Fibroblast of skin of left quadriceps (primary cell): Measurements from ENCODE around the gene MKRN2OS.
A peak's percentile ranks its signal among the peaks of the same experiment; 100 is the strongest.
"Not testable (repeated sequence)": the region's sequence is repeated elsewhere in the genome, so short reads cannot be mapped to it uniquely, and the experiment has no call there.

ENCODE experiments used
- DNase-seq, 2 experiments: peaks; one replicate each; pipeline ENCODE4 v3.0.0-alpha.2; 2013; ENCODE audit warnings: low read depth in 2 of 2

MKRN2OS gene

DNA sequence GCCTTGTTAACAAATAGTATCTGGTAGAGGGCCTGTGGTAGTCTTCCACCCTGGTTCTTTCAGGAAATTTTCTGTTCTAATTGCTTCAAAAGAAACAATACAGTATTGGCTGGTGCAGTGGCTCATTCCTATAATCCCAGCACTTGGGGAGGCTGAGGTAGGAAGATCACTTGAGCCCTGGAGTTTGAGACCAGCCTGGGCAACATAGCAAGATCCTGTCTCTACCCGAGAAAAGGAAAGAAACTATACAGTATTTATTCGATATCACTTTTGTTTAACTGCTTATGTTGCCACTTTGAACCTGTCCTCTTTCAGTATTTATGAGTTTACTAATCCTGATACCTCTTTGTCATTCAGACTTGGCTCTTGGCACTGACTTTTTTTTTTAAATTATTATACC lies 16.1 kb upstream of the MKRN2OS start:
- no peak for DNase-seq

DNA sequence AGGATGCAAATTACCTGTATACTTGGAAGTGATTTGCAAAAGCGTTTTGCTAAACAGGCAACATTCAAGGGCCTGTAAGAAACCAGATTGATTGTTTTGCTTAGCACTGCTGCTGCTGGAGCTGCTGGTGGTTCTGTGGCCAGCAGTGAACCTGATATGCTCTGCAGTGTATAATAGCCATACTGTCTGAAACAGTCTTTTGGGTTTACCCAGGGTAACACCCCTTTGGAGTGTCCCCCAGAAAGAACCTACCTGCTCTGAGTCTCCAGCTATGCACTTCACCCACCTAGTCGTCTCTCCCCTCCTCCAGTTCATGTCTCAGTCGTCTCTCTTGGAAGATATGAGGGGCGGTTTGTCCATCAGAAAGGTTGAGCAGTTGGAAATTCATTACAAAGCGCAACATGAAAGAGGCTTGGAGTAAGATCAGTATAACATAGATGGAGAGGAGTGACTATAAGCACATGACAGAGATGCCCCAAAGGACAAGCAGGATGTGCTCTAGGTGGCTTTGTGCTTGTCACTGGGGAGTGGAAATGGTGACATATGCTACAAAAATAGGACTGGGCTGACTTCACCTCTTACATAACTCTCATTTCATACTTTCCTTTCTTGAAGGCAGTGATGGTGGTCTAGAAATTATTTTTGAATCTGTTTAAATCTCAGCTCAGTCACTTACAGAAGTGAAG lies 15.3 kb upstream of the MKRN2OS start:
- no peak for DNase-seq

DNA sequence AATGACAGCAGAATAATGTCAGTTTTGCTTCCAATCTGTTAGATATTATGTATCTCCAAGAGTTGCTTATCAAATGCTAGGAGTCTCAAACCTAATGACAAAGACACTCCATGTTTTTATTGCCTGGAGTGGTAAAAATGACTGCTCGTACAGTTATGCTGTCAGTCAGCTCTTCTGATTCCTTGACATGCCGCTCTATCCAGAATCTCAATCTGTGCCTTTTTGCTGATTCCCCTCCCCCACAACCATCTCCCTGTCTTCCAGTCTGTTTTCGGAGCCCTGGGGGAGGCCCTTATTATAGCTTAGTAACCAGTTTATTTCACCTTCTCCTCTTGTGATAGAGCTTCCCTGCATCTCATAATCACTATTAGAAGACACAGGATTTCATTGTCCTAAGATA lies 14.2 kb upstream of the MKRN2OS start:
- DNase-seq, result no peak

DNA sequence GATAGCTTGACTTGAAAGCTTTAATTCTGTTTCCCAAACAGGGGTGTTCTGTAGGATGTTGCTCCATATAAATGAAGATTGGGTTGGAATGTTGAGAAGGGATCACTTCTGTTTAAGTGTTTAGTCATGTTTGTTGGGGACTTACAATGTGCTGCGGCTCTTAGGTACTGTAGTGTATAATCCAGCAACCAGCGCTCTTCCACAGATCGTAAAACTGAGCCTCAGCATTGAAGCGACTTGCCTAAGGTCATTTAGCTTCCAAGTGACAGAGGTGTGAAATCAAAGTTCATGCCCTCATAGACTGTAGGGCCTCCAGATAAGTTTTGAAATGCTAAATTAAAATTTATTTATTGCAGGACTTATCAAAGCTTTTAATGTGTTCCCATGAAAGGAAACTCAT lies 13.4 kb upstream of the MKRN2OS start:
- DNase-seq, result no peak

DNA sequence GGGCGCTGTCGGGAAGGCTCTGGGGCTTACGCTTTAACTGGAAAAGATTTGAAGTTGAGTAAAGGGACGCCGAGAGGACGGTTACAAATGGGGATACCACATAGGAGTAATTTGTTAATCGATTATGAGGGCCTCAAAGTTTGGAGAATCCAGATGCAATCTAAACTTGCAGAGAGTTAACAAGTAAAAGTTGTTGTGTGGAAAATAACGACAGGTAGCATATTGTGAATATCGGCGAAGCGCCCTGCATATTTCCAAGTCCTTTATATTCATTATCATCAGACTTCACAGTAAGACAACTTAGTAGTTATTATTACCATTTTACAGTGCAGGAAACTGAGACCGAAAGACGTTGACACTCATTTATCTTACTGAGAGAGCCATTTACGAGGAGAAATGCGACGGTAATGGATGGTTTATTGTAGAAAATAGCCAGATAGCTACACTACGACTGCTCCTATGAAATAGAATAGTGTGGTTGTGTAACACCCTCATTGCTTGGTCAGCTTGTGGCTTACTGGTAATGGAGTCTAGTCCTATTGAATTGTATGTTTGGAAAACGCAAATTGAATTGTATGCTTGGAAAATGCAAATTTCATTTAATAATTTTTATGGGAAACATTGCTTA lies 12.3 kb upstream of the MKRN2OS start:
- no peak for DNase-seq

DNA sequence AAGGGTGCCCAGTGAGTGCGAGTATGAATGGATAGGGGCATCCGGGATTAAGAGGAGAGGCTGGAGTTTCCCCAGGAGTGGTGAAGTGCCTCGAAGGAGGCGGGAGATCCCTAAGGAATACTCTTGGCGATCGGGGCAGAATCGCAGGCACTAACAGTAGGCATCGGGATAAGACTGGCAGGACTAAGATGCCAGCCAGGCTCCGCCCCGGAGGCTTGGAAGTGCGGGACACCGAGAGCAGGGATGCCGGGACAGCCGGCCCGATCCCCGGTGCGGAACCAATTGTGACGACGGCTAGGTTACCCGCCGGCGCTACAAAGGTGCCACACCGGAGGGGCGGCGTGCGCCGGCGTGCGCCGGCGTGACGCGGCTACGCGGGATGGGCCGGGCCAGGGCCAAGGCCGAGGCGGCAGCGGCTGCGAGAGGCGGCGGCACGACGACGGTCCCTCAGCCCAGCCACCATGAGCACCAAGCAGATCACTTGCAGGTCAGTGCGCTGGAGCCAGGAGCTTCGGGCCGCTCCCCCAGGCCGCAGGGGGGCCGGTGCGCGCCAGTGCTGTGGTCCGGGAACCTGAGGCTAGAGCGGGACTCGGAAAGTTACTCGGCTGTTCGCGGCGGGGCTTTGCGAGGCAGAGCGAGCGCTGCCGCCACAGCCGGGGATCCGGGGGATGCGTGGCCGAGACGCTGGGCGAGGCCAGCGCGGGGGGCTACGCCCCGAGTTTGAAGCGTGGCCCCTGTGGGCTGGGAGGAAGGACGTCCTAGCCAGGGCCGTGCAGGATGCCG lies 11.6 kb upstream of the MKRN2OS start, which contains the start of gene MKRN2:
MKRN2 (plus strand) TSS at position 398 of the 783 bp plus-strand sequence; CDS start at position 462, 64 bp downstream.
- peak; percentile 67 to 72 for DNase-seq

DNA sequence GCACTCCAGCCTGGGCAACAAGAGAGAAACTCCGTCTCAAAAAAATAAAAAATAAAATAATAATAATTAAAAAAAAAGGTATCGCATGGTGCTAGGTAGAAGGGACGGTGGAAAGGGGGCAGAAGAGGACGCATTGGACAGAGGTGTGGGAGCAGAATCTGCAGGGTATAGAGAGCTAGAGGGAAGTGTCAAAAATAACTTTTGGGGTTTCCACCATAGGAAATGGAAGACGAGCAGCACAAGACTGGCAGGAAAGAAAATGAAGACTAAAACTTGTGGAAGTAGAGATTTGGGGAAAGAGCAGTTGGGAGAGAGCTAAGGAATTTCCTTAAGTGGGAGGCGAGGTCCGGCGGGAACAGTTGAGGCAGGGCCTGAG lies 11.0 kb upstream of the MKRN2OS start:
- no peak for DNase-seq

DNA sequence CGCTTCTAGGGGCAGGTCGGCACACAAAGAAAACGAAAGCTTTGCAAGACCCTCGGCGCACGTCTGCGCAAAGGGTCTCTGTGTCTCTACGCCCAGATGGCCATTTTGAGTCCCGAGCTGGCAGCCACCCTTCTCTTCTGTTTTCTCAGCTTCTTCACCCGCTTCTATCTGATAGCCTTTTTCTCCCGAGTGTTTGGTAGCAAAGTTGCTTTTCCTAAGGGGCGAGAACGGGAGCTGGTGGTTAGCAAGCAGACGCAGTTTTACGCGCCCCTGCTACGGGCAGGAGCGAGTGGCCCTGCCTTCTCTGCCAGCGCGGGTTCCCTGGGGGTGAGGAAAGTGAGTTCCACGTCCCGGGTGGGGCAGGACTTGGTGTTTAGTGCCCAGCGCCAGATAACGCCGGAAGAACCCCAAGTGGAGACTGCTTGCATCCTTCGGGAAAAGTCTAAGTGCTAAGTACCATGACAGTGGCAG lies 8.7 kb upstream of the MKRN2OS start:
- no peak for DNase-seq

DNA sequence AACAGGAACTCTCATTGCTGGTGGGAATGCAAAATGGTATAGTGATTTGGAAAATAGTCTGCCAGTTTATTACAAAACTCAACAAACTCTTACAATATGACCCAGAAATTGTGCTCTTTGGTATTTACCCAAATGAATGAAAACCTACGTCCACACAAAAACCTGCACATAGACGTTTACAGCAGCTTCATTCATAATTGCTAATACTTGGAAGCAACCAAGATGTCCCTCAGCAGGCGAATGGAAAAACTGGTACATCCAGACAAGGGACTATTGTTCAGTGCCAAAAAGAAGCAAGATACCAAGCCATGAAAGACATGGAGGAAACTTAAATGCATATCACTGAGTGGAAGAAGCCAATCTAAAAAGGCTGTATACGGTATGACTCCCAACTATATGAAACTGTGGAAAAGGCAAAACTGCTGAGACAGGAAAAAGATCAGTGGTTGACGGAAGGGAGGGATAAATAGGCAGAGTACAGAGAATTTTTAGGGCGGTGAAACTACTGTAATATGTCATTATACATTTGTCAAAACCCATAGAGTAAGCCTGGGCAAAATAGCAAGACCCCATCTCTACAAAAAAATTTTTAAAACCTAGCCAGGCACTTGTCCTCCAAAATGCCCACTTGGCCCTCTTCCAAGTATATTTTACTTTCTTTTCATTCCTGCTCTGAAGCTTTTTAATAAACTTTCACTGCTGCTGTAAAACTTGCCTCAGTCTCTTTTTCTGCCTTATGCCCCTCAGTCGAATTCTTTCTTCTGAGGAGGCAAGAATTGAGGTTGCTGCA lies 4.9 kb upstream of the MKRN2OS start:
- DNase-seq, result no peak

DNA sequence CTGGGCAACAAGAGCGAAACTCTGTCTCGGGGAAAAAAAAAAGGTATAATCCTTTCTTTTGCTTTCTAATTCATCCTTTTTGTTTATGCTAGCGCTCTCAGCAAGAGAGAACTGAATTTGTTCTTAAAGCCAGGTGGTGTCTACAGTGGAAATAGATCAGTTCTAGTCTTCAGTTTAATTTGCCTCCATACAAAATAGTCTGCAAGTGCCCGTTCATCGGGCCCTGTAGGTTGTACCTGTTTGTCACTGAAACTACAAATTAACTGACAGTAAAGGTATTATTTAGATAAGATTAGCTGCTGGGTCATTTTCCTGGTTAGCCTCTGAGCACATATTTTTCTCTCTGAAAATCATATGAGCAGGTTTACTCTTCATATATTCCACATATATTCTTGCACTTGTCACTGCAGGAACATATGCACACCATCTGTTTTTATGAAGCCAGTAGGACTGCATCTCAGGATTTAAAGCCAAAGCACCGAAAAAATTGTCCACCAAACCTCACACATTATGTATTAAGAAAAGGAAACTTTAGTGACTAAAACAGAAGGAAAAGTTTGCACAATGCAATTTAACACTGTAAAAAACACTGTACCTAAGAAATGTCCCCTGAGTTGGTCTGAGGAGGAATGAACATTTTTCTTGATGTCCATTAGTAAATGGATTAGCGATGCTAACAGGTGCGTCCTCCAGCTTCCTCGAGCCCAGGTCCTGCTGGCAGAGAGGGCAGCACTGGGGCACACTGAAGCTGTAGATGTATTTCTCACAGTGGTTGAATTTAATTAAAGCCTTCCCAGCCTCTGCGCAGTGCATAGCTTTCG lies 437 bp downstream of the MKRN2OS start:
- no peak for DNase-seq

DNA sequence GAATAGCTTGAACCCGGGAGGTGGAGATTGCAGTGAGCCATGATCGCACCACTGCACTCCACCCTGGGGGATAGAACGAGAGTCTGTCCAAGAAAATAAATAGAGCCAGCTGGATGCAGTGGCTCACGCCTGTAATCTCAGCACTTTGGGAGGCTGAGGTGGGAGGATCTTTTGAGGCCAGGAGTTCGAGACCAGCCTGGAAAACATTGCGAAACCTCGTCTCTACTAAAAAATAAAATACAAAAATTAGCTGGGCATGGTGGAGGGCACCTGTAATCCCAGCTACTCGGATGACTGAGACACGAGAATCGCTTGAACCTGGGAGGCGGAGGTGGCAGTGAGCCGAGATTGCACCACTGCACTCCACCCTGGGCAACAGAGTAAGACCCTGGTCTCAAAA lies 1.8 kb downstream of the MKRN2OS start:
- DNase-seq, result not testable (repeated sequence)

DNA sequence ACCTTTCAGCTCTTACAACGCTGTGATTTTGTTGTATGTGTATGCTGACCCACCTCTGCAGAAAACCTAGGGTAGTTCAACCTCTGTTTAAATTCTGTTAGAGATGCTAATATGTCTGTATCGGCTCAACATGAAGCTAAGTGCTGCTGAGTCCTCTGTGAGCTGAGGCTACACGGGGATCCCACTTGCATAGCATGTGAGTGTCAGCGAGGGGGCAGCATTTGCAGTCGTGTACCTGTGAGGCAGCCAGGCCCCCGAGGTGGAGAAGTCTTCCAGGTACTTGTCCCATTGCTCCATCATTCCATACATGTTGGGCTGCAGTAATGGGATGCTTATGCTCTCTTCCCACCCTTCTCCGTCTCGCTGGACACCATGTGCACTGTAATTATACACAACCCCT lies 3.7 kb downstream of the MKRN2OS start:
- no peak for DNase-seq

DNA sequence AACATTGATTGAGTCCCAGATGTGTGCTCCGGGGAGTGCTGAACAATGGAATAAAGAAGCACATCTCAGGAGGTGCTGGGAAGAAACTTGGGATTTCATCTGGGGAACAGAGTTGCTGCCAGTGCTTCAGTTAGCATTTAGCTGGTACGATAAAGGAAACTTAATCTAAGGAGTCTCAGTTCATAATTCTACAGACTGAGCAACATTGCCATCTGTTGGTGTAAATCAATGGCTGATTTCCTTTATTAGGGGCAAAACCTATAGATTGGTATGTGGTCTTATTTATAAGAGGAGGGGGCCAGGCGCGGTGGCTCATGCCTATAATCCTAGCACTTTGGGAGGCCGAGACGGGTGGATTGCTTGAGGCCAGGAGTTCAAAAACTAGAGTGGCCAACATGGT lies 8.9 kb downstream of the MKRN2OS start:
- DNase-seq, result no peak

DNA sequence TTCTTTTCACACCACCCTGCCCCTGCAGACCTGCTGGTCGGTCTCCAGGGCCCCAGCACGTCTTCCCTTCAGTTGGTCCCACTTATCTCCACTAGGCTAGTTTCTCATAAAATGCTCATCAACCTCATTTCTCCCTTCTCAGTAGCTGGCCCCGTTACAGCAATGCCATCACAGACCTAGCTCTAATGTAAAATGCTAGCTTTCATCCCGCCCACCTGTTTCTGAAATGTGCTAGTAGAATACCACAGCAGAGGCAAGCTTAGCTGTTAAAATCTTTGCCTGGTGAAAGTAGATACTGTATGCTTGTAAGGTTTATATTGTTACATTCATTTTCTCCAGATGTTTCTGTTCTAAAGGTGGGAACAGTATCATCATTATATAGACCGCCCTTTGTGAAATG lies 13.1 kb downstream of the MKRN2OS start:
- DNase-seq, result no peak

DNA sequence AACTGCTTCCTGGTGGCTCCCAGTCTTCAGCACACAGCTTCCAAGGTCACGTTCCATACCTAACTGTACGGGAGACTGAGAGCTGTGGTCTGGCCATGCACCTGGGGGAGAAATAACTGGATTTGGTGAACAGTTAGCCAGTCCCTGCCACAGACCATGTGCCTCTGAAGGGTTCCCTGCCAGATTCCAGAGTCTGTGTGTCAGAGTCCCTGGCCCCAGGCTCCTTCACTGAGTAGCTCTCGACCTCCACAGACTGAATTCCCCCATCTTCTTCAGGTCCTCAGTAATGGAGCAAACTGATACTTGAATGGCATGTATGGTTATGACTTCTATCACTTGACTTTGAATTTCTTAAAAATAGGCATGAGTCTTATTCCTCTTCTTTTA lies 17.5 kb downstream of the MKRN2OS start:
- no peak for DNase-seq

DNA sequence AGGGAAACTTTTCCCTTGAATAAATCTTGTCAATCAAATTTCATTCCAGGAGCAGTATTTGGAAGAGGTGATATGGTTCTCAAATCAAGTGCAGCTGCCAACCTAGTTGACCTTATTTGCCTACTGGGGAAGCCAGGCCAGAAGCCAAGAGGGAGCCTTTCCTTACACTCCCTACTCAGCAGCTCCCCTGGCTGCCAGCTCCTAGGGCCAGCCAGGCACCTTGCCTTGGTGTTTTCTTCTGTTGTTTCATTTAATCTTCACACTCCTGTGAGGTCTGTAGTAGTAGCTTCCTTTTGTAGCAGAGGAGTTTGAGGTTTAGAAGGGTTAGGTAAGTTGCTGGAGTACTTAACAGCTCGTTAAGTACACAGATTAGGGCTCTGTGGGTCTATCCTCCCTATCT lies 22.6 kb downstream of the MKRN2OS start:
- DNase-seq, result no peak

DNA sequence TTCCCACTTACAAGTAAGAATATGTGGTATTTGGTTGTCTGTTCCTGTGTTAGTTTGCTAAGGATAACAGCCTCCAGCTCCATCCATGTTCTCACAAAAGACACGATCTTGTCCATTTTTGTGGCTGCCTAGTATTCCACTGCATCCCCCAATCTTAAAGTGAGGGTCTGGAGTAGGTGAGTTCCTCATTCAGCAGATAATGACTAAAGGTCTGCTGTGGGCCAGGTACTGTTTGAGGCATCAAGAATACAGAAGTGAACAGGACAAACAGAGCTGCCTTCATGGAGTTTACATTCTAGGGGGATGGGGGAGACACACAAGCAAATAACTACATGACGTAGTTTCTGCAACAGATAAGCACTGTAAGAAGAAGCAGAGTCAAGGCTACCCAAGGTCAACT lies 24.3 kb downstream of the MKRN2OS start:
- no peak for DNase-seq

DNA sequence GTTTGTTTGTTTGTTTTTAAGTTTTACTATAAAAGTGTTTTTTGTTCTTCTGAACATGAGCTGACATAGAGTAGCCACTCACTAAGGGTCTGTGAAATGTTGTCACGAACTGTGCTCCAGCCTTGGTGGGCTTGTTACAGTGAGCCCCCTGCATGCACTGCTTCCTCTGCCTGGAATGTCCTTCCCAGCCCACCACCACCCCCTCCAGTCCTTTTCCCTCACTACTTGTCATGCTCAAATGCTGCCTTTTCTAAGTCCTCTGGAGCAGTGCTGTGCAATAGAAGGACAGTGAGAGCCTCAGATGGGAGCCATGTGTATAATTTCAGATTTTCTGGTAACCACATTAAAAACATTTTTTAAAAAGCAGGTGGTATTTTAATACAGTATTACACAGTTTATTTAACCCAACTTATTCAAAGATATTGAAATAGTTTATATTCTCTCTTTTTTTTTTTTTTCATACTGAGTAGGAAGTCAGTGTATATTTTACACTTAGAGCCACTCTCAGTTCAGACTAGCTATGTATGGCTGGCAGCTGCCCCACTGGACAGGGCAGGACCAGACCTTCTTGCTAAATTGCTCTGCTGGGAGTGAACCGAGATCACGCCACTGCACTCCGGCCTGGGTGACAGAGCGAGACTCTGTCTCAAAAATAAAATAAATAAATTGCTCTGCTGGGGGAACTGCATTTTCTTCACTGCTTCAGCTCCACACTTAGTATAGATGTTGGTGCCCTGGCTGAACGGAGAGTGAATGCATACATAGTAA lies 26.9 kb downstream of the MKRN2OS start:
- DNase-seq, result no peak

DNA sequence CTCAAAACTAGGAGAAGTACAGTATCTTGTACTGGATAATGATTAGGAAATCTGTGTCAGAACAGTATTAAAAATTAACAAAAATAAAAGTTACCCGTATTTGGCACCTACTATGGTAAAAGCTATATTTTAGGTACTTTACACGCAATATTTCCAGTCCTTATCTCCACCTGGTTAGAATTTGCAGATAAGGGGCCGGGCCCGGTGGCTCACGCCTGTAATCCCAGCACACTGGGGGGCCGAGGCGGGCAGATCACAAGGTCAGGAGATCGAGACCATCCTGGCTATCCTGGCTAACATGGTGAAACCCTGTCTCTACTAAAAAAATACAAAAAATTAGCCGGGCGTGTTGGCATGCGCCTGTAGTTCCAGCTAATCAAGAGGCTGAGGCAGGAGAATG lies 28.4 kb downstream of the MKRN2OS start:
- no peak for DNase-seq

DNA sequence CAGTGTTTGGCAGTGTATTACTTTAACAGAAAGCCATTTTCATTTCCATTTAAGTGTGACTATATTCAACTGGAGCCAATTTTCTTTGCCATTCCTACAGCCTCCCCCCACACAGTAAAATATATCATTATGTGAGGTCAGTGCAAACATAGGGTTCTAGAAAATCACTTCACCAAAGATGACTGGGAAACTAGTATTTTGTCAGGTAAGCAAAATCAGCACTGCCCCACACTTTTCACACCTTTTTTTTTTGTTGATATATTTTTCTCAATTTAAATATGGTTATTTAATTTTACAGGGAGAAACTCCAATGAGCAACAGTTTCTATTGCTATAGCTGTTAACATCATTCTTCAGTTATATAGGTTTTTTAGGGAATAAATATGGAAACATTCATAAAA lies 29.7 kb downstream of the MKRN2OS start:
- no peak for DNase-seq
